ENCODE measurements around the gene FAM53B. TPM values are rescaled to one million over a fixed set of nuclear protein-coding genes. Genes with fewer than 3 reads are reported as not detected.

The FAM53B gene
- total RNA-seq, 2 experiments from 2014 or later: 15.1 to 18.0 TPM

DNA sequence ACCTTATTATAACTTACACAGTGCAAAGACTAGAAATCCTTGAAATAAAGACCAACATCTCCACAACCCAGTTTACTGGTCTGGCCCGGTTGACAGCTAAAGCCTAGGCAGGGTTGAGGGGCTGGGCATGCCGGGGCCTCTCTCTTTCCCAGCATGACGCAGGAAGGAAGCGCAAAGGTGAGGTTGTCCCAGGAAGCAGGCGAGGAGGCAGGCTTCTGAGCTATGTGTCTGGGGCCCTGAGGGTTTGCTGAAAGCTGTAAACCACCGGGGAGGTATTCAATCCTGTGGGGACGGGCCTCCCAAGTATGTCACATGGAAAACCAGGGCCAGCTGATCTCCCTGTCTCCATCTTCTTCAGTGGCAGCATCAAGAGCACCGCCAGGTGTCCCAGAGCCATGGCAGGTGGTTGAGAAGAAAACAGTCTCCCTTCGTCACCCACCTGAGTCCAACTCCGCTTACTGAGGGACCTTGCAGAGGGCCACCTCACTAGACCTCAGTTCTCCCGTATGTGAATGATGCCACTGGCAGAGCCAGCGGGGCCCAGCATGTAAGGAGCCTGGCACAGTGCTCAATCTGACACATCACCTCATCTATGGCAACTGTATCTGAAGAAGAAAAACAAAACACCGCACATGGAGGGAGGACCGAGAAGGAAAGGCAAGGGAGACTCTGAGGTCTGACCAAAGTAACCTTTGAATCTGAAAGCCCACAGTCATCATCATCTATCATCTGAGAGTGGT, 49.5 kb downstream of the FAM53B start:
- peaks cover 40% of the 10 kb centered on the region for H3K36me3 Mint-ChIP-seq (ENCODE audit: low read depth)
- DNase-seq (no peak), ATAC-seq (no peak)
- TF ChIP-seq, protein P1, sequence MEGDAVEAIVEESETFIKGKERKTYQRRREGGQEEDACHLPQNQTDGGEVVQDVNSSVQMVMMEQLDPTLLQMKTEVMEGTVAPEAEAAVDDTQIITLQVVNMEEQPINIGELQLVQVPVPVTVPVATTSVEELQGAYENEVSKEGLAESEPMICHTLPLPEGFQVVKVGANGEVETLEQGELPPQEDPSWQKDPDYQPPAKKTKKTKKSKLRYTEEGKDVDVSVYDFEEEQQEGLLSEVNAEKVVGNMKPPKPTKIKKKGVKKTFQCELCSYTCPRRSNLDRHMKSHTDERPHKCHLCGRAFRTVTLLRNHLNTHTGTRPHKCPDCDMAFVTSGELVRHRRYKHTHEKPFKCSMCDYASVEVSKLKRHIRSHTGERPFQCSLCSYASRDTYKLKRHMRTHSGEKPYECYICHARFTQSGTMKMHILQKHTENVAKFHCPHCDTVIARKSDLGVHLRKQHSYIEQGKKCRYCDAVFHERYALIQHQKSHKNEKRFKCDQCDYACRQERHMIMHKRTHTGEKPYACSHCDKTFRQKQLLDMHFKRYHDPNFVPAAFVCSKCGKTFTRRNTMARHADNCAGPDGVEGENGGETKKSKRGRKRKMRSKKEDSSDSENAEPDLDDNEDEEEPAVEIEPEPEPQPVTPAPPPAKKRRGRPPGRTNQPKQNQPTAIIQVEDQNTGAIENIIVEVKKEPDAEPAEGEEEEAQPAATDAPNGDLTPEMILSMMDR (IDR thresholded peaks at IDR 0.05): no peak
- intact Hi-C loops (cut with micrococcal nuclease): no loop called here
- peak overlapping the region; percentile 98 for H3K27ac Mint-ChIP-seq
- H3K4me1 Mint-ChIP-seq (ENCODE audit: low read depth): peaks cover 84% of the 10 kb centered on the region
- no peaks in the 10 kb centered on the region for H3K27me3 Mint-ChIP-seq
- no peaks in the 10 kb centered on the region for H3K9me3 Mint-ChIP-seq
- CTCF ChIA-PET: interaction anchor here (1.5 to 2.9 kb wide), 2 partner anchors 47 kb away, joined by 4 to 11 read pairs; no protein-coding TSS in a partner anchor
- POLR2A ChIA-PET: interaction anchor here (0.9 to 1.7 kb wide), 4 partner anchors 10 to 36 kb away, joined by 3 to 7 read pairs (median 5); no protein-coding TSS in a partner anchor
- peak overlapping the region; percentile 70 for H3K4me3 Mint-ChIP-seq

DNA sequence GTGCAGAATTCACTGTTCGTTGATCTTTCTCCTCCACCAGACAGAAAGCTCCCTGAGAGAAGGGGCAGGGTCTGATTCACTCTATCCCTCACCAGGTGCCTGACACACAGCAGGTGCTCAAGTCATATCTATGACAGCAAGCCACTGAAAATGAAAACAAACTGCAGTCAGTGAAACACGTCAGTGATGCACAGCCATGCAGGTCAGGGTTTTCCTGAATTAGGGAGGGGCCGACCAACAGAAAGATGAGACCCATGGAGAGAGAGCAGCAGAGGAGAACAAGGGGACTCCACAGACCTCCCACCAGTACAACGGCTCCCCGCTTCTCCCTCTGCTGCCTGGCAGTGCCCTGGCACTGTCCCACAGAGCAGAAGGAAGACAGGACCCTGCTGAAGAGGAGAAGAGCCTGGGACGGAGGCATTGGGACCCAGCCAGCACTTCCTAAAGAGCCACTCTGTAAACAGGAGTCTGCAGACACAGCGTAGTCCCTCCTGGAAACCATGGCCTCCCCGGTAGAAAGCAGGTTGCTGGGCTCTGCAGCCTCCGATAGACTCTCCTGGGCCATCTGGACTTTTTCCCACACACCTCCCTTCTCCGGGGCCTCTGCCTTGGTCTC, 50.3 kb downstream of the FAM53B start:
- CTCF ChIA-PET: interaction anchor here (0.9 to 7.3 kb wide), 4 partner anchors 9 to 48 kb away, joined by 3 to 102 read pairs (median 8); no protein-coding TSS in a partner anchor
- intact Hi-C loops (cut with micrococcal nuclease): no loop called here
- Mint-ChIP-seq H3K27ac (peak overlapping the region; percentile 98), H3K4me3 (peak overlapping the region; percentile 13), H3K9me3 (no peaks in the 10 kb centered on the region), H3K4me1 (ENCODE audit: low read depth) (peaks cover 85% of the 10 kb centered on the region), H3K27me3 (no peaks in the 10 kb centered on the region), H3K36me3 (ENCODE audit: low read depth) (peaks cover 47% of the 10 kb centered on the region)
- ATAC-seq (no peak), DNase-seq (peak; percentile 37)
- POLR2A ChIA-PET: interaction anchor here (0.9 to 1.7 kb wide), 6 partner anchors 11 to 44 kb away, joined by 3 to 7 read pairs (median 4); no protein-coding TSS in a partner anchor
- TF ChIP-seq, protein P1 (IDR thresholded peaks at IDR 0.05): no peak

DNA sequence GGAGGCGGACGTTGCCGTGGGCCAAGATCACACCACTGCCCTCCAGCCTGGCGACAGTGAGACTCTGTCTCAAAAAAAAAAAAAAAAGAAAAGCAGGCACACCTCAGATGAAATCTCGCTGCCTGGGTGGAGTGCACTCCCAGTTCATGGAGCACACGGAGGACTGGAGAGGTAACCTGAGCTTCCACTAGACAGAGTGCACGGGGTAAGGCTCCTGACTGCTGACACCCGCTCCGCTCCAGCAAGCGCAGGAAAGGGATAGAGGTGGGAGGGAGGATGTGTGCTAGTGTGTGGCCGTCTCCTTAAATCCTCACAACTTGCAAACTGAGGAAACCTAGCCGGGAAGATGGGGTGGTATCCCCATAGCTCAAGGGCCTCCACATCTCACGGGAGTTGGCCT, 50.8 kb downstream of the FAM53B start:
- Mint-ChIP-seq H3K36me3 (ENCODE audit: low read depth) (peaks cover 44% of the 10 kb centered on the region), H3K27me3 (no peaks in the 10 kb centered on the region), H3K27ac (peak overlapping the region; percentile 98), H3K4me1 (ENCODE audit: low read depth) (peaks cover 85% of the 10 kb centered on the region), H3K9me3 (no peaks in the 10 kb centered on the region), H3K4me3 (peak overlapping the region; percentile 1)
- DNase-seq (no peak), ATAC-seq (no peak)
- intact Hi-C loops (cut with micrococcal nuclease): no loop called here
- CTCF ChIA-PET: interaction anchor here (0.9 to 7.3 kb wide), 4 partner anchors 9 to 48 kb away, joined by 3 to 102 read pairs (median 8); no protein-coding TSS in a partner anchor
- POLR2A ChIA-PET: interaction anchor here (0.9 to 1.7 kb wide), 6 partner anchors 11 to 43 kb away, joined by 3 to 7 read pairs (median 4); no protein-coding TSS in a partner anchor
- TF ChIP-seq, protein P1 (IDR thresholded peaks at IDR 0.05): no peak

DNA sequence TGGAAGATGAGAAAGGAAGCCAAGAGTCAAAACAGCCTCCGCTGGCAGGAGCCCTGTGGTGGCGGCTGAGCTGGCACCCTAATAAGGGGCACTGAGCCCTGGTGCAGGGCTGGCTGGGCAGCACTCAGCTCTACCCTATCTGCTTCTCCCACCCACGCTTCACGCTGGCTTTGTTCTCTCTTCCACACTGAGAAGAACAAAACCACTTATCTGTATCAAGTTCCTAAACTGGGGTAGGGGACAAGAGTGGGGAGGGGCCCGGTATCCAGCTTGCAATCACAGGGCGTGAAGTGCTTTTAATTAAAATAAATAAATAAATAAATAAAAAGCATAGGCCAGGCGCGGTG, 52.1 kb downstream of the FAM53B start:
- no peaks in the 10 kb centered on the region for H3K27me3 Mint-ChIP-seq
- ChIA-PET POLR2A (interaction anchor here (1.2 kb wide), 1 partner anchor 27 kb away, joined by 4 read pairs; no protein-coding TSS in a partner anchor), CTCF (interaction anchor here (0.8 to 7.3 kb wide), 5 partner anchors 26 to 50 kb away, joined by 3 to 102 read pairs (median 3); no protein-coding TSS in a partner anchor)
- no peaks in the 10 kb centered on the region for H3K9me3 Mint-ChIP-seq
- no peak overlapping the region for H3K4me3 Mint-ChIP-seq
- peaks cover 82% of the 10 kb centered on the region for H3K4me1 Mint-ChIP-seq (ENCODE audit: low read depth)
- TF ChIP-seq, protein P1 (IDR thresholded peaks at IDR 0.05): no peak
- intact Hi-C loops (cut with micrococcal nuclease): no loop called here
- DNase-seq (no peak), ATAC-seq (no peak)
- H3K27ac Mint-ChIP-seq: no peak overlapping the region
- peaks cover 46% of the 10 kb centered on the region for H3K36me3 Mint-ChIP-seq (ENCODE audit: low read depth)
